ENCODE results near the gene TERF2IP. TPM values are rescaled to one million over a fixed set of nuclear protein-coding genes. Genes with fewer than 3 reads are reported as not detected.

TERF2IP gene
- polyA plus RNA-seq, 3 donors, result 39.7 to 64.1 (median 47.9) TPM

GRCh38 chr16:75679366-75679765 lies 31.8 kb downstream of the TERF2IP start:
- H3K4me3 ChIP-seq (replicated peaks in 1 of 3; ENCODE audit: low read depth in 2 of 3, low read length in 3 of 3), result no peak overlapping the region
- no peak for DNase-seq
- H3K27me3 ChIP-seq (ENCODE audit: control insufficient read depth in 2 of 2, insufficient read depth in 2 of 2, low read length in 2 of 2), result no peaks in the 10 kb centered on the region
- 92% methylated on average over 4 of the region's 5 CpGs for WGBS (ENCODE audit: insufficient coverage)
- H3K36me3 ChIP-seq (replicated peaks in 1 of 2; ENCODE audit: control insufficient read depth in 1 of 2, insufficient read depth in 2 of 2, low read length in 2 of 2), result no peaks in the 10 kb centered on the region
- H3K79me2 ChIP-seq (ENCODE audit: insufficient read depth, low read length), result no peaks in the 10 kb centered on the region
- Mint-ChIP-seq H3K36me3 (no peaks in the 10 kb centered on the region), H3K27ac (no peak overlapping the region), H3K27me3 (ENCODE audit: low read depth in 3 of 3) (peaks cover 0 to 3% (median 0%) of the 10 kb centered on the region in 3 donors), H3K4me3 (no peak overlapping the region), H3K4me1 (peaks cover 2% of the 10 kb centered on the region), H3K9me3 (peaks cover 11 to 20% (median 18%) of the 10 kb centered on the region in 7 donors)
- H3K4me1 ChIP-seq (ENCODE audit: control insufficient read depth in 1 of 2, insufficient read depth in 2 of 2, low read length in 2 of 2), result no peaks in the 10 kb centered on the region
- no peak overlapping the region for H3K4me2 ChIP-seq (replicated peaks; ENCODE audit: extremely low read depth, low read length, poor library complexity, severe bottlenecking)
- H3K27ac ChIP-seq (ENCODE audit: low read depth in 1 of 2, low read length in 2 of 2), result no peak overlapping the region
- H3K9ac ChIP-seq (ENCODE audit: insufficient read depth, low read length, poor library complexity, severe bottlenecking), result no peak overlapping the region
- peaks cover 8 to 16% of the 10 kb centered on the region in 2 donors for H3K9me3 ChIP-seq (replicated peaks in 1 of 2; ENCODE audit: control insufficient read depth in 1 of 2, insufficient read depth in 1 of 2, low read length in 2 of 2)
- no peaks in the 10 kb centered on the region for H4K20me1 ChIP-seq (ENCODE audit: insufficient read depth, low read length)
- no peak overlapping the region for H2AFZ ChIP-seq (ENCODE audit: insufficient read depth, low read depth, low read length, poor library complexity, severe bottlenecking)
- TF ChIP-seq, protein P1, sequence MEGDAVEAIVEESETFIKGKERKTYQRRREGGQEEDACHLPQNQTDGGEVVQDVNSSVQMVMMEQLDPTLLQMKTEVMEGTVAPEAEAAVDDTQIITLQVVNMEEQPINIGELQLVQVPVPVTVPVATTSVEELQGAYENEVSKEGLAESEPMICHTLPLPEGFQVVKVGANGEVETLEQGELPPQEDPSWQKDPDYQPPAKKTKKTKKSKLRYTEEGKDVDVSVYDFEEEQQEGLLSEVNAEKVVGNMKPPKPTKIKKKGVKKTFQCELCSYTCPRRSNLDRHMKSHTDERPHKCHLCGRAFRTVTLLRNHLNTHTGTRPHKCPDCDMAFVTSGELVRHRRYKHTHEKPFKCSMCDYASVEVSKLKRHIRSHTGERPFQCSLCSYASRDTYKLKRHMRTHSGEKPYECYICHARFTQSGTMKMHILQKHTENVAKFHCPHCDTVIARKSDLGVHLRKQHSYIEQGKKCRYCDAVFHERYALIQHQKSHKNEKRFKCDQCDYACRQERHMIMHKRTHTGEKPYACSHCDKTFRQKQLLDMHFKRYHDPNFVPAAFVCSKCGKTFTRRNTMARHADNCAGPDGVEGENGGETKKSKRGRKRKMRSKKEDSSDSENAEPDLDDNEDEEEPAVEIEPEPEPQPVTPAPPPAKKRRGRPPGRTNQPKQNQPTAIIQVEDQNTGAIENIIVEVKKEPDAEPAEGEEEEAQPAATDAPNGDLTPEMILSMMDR (IDR thresholded peaks at IDR 0.05), result no peak
- intact Hi-C loops (cut with micrococcal nuclease), result no loop called here

DNA sequence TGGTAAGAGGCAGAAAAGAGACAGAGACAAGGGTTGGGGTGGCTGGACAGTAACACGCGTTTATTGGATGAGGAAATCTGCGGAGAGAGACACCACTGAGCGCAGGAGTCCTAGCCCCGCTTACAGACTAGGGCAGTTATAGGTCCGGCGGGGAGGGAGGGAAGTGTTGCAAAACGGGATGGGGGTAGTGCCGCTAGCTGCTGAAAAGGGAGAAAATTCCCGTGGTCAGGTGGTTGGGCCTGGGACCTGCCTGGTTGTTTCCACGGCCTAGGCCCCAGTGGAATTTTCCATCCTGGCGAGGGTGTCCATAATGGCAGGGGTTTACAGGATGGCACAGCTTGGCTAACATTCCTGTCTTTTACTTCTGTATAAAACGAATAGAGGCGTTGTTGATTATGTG lies 34.7 kb downstream of the TERF2IP start:
- Histone ChIP-seq H3K4me3 (replicated peaks in 1 of 3; ENCODE audit: low read depth in 2 of 3, low read length in 3 of 3) (no peak overlapping the region), H3K27ac (ENCODE audit: low read depth in 1 of 2, low read length in 2 of 2) (no peak overlapping the region), H4K20me1 (ENCODE audit: insufficient read depth, low read length) (no peaks in the 10 kb centered on the region), H3K27me3 (ENCODE audit: control insufficient read depth in 2 of 2, insufficient read depth in 2 of 2, low read length in 2 of 2) (no peaks in the 10 kb centered on the region), H3K4me1 (ENCODE audit: control insufficient read depth in 1 of 2, insufficient read depth in 2 of 2, low read length in 2 of 2) (no peaks in the 10 kb centered on the region), H3K9ac (ENCODE audit: insufficient read depth, low read length, poor library complexity, severe bottlenecking) (no peak overlapping the region), H3K4me2 (replicated peaks; ENCODE audit: extremely low read depth, low read length, poor library complexity, severe bottlenecking) (no peak overlapping the region), H2AFZ (ENCODE audit: insufficient read depth, low read depth, low read length, poor library complexity, severe bottlenecking) (no peak overlapping the region), H3K9me3 (replicated peaks in 1 of 2; ENCODE audit: control insufficient read depth in 1 of 2, insufficient read depth in 1 of 2, low read length in 2 of 2) (peaks cover 11 to 19% of the 10 kb centered on the region in 2 donors), H3K79me2 (ENCODE audit: insufficient read depth, low read length) (no peaks in the 10 kb centered on the region), H3K36me3 (replicated peaks in 1 of 2; ENCODE audit: control insufficient read depth in 1 of 2, insufficient read depth in 2 of 2, low read length in 2 of 2) (no peaks in the 10 kb centered on the region)
- Mint-ChIP-seq H3K4me3 (no peak overlapping the region), H3K36me3 (no peaks in the 10 kb centered on the region), H3K27ac (no peak overlapping the region), H3K27me3 (ENCODE audit: low read depth in 3 of 3) (peaks cover 0 to 3% (median 0%) of the 10 kb centered on the region in 3 donors), H3K4me1 (peaks cover 2% of the 10 kb centered on the region), H3K9me3 (peaks cover 13 to 28% (median 21%) of the 10 kb centered on the region in 7 donors)
- 94% methylated on average over 14 of the region's 14 CpGs for WGBS (ENCODE audit: insufficient coverage)
- intact Hi-C loops (cut with micrococcal nuclease), result no loop called here
- DNase-seq, result no peak
- TF ChIP-seq, protein P1 (IDR thresholded peaks at IDR 0.05), result no peak
